ENCODE data around the gene RNF187. TPM values are rescaled to one million over a fixed set of nuclear protein-coding genes. Genes with fewer than 3 reads are reported as not detected.
A peak's percentile ranks its signal among the peaks of the same experiment; 100 is the strongest.

The RNF187 gene
- total and polyA plus RNA-seq, 2 of the 4 experiments (the other 2 are of a cell fraction) = 14.0 to 55.4 TPM

- Histone ChIP-seq H3K4me1 (ENCODE audit: control insufficient read depth, insufficient read depth, low read length) (no peaks in the 10 kb centered on the region), H3K27ac (ENCODE audit: insufficient read depth, low read length) (no peak overlapping the region), H3K79me1 (ENCODE audit: low read depth in 1 of 2, low read length in 2 of 2) (no peaks in the 10 kb centered on the region; a peak in 1 of 4 replicates), H2BK20ac (ENCODE audit: low read depth, low read length) (no peak overlapping the region), H3K14ac (replicated peaks; ENCODE audit: low read depth, low read length) (no peak overlapping the region), H3K9me1 (ENCODE audit: insufficient read depth, low read length) (0 out of 2 replicates have a peak, but pooled peaks cover 5% of the 10 kb centered on the region), H3K36me3 (ENCODE audit: control insufficient read depth, insufficient read depth, low read length) (peaks cover 6% of the 10 kb centered on the region), H3K23ac (ENCODE audit: low read depth, low read length) (no peak overlapping the region), H3K4me3 (ENCODE audit: insufficient read depth, low read depth, low read length) (no peak overlapping the region), H4K5ac (ENCODE audit: low read depth, low read length) (no peak overlapping the region), H2BK15ac (ENCODE audit: low read depth, low read length) (no peak overlapping the region), H3K4me2 (ENCODE audit: low read depth, low read length) (no peak overlapping the region), H3K4ac (ENCODE audit: low read depth, low read length) (no peak overlapping the region), H3K9ac (ENCODE audit: low read depth, low read length) (no peak overlapping the region), H4K91ac (ENCODE audit: insufficient read depth, low read depth, low read length) (no peak overlapping the region), H2AFZ (replicated peaks; ENCODE audit: low read length, poor library complexity) (no peak overlapping the region), H2AK5ac (ENCODE audit: low read depth, low read length) (no peak overlapping the region), H3K27me3 (ENCODE audit: control insufficient read depth, insufficient read depth, low read length) (peaks cover 3% of the 10 kb centered on the region; the same call in 1 of the 2 replicates), H2BK5ac (ENCODE audit: low read depth, low read length, poor library complexity, severe bottlenecking) (no peak overlapping the region), H2AK9ac (replicated peaks; ENCODE audit: low read depth, low read length, poor library complexity) (no peak overlapping the region), H2BK120ac (ENCODE audit: low read depth, low read length) (no peak overlapping the region), H4K20me1 (ENCODE audit: insufficient read depth, low read length) (no peaks in the 10 kb centered on the region), H4K8ac (ENCODE audit: low read depth in 2 of 2, low read length in 2 of 2) (no peak overlapping the region), H3K18ac (ENCODE audit: low read depth, low read length) (no peak overlapping the region), H3K9me3 (ENCODE audit: control insufficient read depth, insufficient read depth, low read length) (no peaks in the 10 kb centered on the region), H3K56ac (ENCODE audit: extremely low read depth, insufficient read depth, low read length) (no peak overlapping the region)
- POLR2A ChIA-PET (ENCODE audit: unreplicated experiment) = no interaction called here
- ATAC-seq (ENCODE audit: low read depth) (peak; percentile 13; the same call in 1 of the 2 replicates), DNase-seq (no peak)
- intact Hi-C loops (cut with micrococcal nuclease) = loop anchor here (5.0 kb wide), 1 partner anchor 368 kb away; no protein-coding TSS in a partner anchor
- TF ChIP-seq BHLHE40 (IDR thresholded peaks at IDR 0.05; ENCODE audit: low read depth, low read length) = no peak
- TF ChIP-seq MAFK (IDR thresholded peaks at IDR 0.05; ENCODE audit: low read depth, low read length) = no peak
- no peak for TF ChIP-seq NFE2L2 (IDR thresholded peaks at IDR 0.05; ENCODE audit: low read depth, low read length)
- TF ChIP-seq SMC3 (IDR thresholded peaks at IDR 0.05; ENCODE audit: low read depth, low read length) = no peak
- TF ChIP-seq CHD1 (IDR thresholded peaks at IDR 0.05; ENCODE audit: low read depth, low read length) = no peak
- TF ChIP-seq RCOR1 (IDR thresholded peaks at IDR 0.05; ENCODE audit: insufficient replicate concordance, low read length) = no peak
- TF ChIP-seq RAD21 (IDR thresholded peaks at IDR 0.05; ENCODE audit: low read length) = no peak
- TF ChIP-seq MAZ (IDR thresholded peaks at IDR 0.05; ENCODE audit: borderline replicate concordance, low read depth, low read length) = no peak
- no peak for TF ChIP-seq CEBPB (IDR thresholded peaks at IDR 0.05; ENCODE audit: low read depth, low read length)
- TF ChIP-seq FOS (IDR thresholded peaks at IDR 0.05; ENCODE audit: low read depth, low read length) = no peak
- no peak for TF ChIP-seq POLR2A (IDR thresholded peaks at IDR 0.05; ENCODE audit: low read depth, low read length)
- no peak for TF ChIP-seq RFX5 (IDR thresholded peaks at IDR 0.05; ENCODE audit: low read depth, low read length)
- TF ChIP-seq ELK1 (IDR thresholded peaks at IDR 0.05; ENCODE audit: borderline replicate concordance, low read depth, low read length) = no peak
- no peak for TF ChIP-seq USF2 (IDR thresholded peaks at IDR 0.05; ENCODE audit: low read depth, low read length)
- no peak for TF ChIP-seq MXI1 (IDR thresholded peaks at IDR 0.05; ENCODE audit: borderline replicate concordance, low read depth, low read length)
- no peak for TF ChIP-seq CTCF (conservative IDR thresholded peaks at IDR 0.05; ENCODE audit: low read depth, low read length)
- 75% methylated on average over 1 of the region's 8 CpGs; no CpG with 5 or more reads in 1 of the 2 experiments for WGBS, 2 experiments (ENCODE audit: extremely low coverage in 2 of 2, insufficient read length in 1 of 2)
- no TSS peak for BruUV-seq (replicated peaks)
- dilution Hi-C loops (cut with HindIII; ENCODE audit: low sequenced_read_pairs, unreplicated experiment) = no loop called here
- in situ Hi-C loops (cut with MboI; ENCODE audit: low sequenced_read_pairs) = loop anchor here (10.0 kb wide), 1 partner anchor 365 kb away; no protein-coding TSS in a partner anchor
- CTCF ChIA-PET = no interaction called here
These were observed 13.1 kb downstream of the RNF187 start for GRCh38 chr1:228500143-228500734.
